HepG2 (cell line): ENCODE measurements around the gene AKR1C4. TPM values are rescaled to one million over a fixed set of nuclear protein-coding genes. Genes with fewer than 3 reads are reported as not detected.

Experiments used
- ASH2L ChIP-seq: fragments of 300-600, 200-600 bp; sonication (generic); IDR thresholded peaks from 2 replicates; pipeline ENCODE4 v1.7.0; 2017; ENCODE audit warnings: low read depth, mild to moderate bottlenecking, moderate library complexity, mixed read lengths, low read length; ENCODE audit not compliant: insufficient read length
- ATAD3A ChIP-seq: sonication (generic); formaldehyde crosslinking; IDR thresholded peaks from 2 replicates; pipeline ENCODE4 v1.4.0; 2020; ENCODE audit warnings: missing genetic modification reagents
- CHD4 ChIP-seq: fragments of 200-600 bp; sonication (generic); IDR thresholded peaks from 2 replicates; pipeline ENCODE4 v1.7.0; 2017; ENCODE audit warnings: mild to moderate bottlenecking, low read length, borderline replicate concordance
- ETV6 ChIP-seq: sonication (generic); formaldehyde crosslinking; conservative IDR thresholded peaks from 2 replicates; pipeline ENCODE4 v1.4.0; 2020; ENCODE audit warnings: missing genetic modification reagents
- FLYWCH1 ChIP-seq: sonication (generic); formaldehyde crosslinking; IDR thresholded peaks from 2 replicates; pipeline ENCODE4 v1.8.1; 2023; ENCODE audit warnings: mild to moderate bottlenecking, missing genetic modification reagents
- FOSL2 ChIP-seq: sonication (generic); formaldehyde crosslinking; IDR thresholded peaks from 2 replicates; pipeline ENCODE4 v1.4.0; 2020; ENCODE audit warnings: missing genetic modification reagents
- FOXJ3 ChIP-seq: sonication (generic); formaldehyde crosslinking; IDR thresholded peaks from 2 replicates; pipeline ENCODE4 v1.4.0; 2020; ENCODE audit warnings: missing genetic modification reagents, mild to moderate bottlenecking, borderline replicate concordance
- GFI1 ChIP-seq: sonication (generic); formaldehyde crosslinking; IDR thresholded peaks from 2 replicates; pipeline ENCODE4 v1.5.0; 2020; ENCODE audit warnings: missing genetic modification reagents, mild to moderate bottlenecking, borderline replicate concordance
- IRF2 ChIP-seq: IDR thresholded peaks from 2 replicates; pipeline ENCODE4 v1.6.1; 2018; ENCODE audit warnings: missing genetic modification reagents, missing compliant biosample characterization
- MTF2 ChIP-seq: sonication (generic); formaldehyde crosslinking; IDR thresholded peaks from 2 replicates; pipeline ENCODE4 v1.5.0; 2020; ENCODE audit warnings: missing genetic modification reagents, borderline replicate concordance
- MZF1 ChIP-seq: sonication (generic); formaldehyde crosslinking; IDR thresholded peaks from 2 replicates; pipeline ENCODE4 v1.8.1; 2023; ENCODE audit warnings: mild to moderate bottlenecking, missing genetic modification reagents, borderline replicate concordance
- NBN ChIP-seq: fragments of 450-650 bp; conservative IDR thresholded peaks from 2 replicates; pipeline ENCODE4 v1.6.1; 2017
- NFRKB ChIP-seq: fragments of 450-650 bp; IDR thresholded peaks from 2 replicates; pipeline ENCODE4 v1.6.1; 2017
- ONECUT2 ChIP-seq: sonication (generic); formaldehyde crosslinking; IDR thresholded peaks from 2 replicates; pipeline ENCODE4 v1.4.0; 2020; ENCODE audit warnings: missing genetic modification reagents
- PHF8 ChIP-seq: sonication (generic); formaldehyde crosslinking; IDR thresholded peaks from 2 replicates; pipeline ENCODE4 v1.5.0; 2020; ENCODE audit warnings: missing genetic modification reagents
- POGZ ChIP-seq: sonication (generic); formaldehyde crosslinking; IDR thresholded peaks from 2 replicates; pipeline ENCODE4 v1.4.0; 2020; ENCODE audit warnings: mild to moderate bottlenecking, missing genetic modification reagents
- SMAD1 ChIP-seq: sonication (generic); formaldehyde crosslinking; IDR thresholded peaks from 2 replicates; pipeline ENCODE4 v1.4.0; 2020; ENCODE audit warnings: missing genetic modification reagents, low read depth, mild to moderate bottlenecking, borderline replicate concordance
- TAF1 ChIP-seq: sonication (generic); formaldehyde crosslinking; IDR thresholded peaks from 2 replicates; pipeline ENCODE4 v1.4.0; 2020; ENCODE audit warnings: missing genetic modification reagents
- YEATS4 ChIP-seq: sonication (generic); formaldehyde crosslinking; IDR thresholded peaks from 2 replicates; pipeline ENCODE4 v1.4.0; 2020; ENCODE audit warnings: missing genetic modification reagents, borderline replicate concordance
- ZBTB20 ChIP-seq: sonication (generic); formaldehyde crosslinking; IDR thresholded peaks from 2 replicates; pipeline ENCODE4 v1.8.1; 2023; ENCODE audit warnings: missing genetic modification reagents, low read depth, mild to moderate bottlenecking, borderline replicate concordance
- ZFP36L1 ChIP-seq: sonication (generic); formaldehyde crosslinking; IDR thresholded peaks from 2 replicates; pipeline ENCODE4 v1.8.0; 2022; ENCODE audit warnings: mild to moderate bottlenecking, missing genetic modification reagents, moderate library complexity
- ZNF660 ChIP-seq: sonication (generic); formaldehyde crosslinking; IDR thresholded peaks from 2 replicates; pipeline ENCODE4 v1.5.1; 2020; ENCODE audit warnings: mild to moderate bottlenecking, low read depth, missing genetic modification reagents, borderline replicate concordance
- ZNF737 ChIP-seq: sonication (generic); formaldehyde crosslinking; IDR thresholded peaks from 2 replicates; pipeline ENCODE4 v1.5.0; 2020; ENCODE audit warnings: missing genetic modification reagents, mild to moderate bottlenecking, borderline replicate concordance
- ZNF768 ChIP-seq: sonication (generic); formaldehyde crosslinking; IDR thresholded peaks from 2 replicates; pipeline ENCODE4 v1.4.0; 2020; ENCODE audit warnings: missing genetic modification reagents
- ZNF773 ChIP-seq: sonication (generic); formaldehyde crosslinking; IDR thresholded peaks from 2 replicates; pipeline ENCODE4 v1.4.0; 2020; ENCODE audit warnings: missing genetic modification reagents, borderline replicate concordance
- ZSCAN12 ChIP-seq: sonication (generic); formaldehyde crosslinking; IDR thresholded peaks from 2 replicates; pipeline ENCODE4 v1.9.0; 2021; ENCODE audit warnings: mild to moderate bottlenecking, missing genetic modification reagents
- ZUFSP ChIP-seq: sonication (generic); formaldehyde crosslinking; IDR thresholded peaks from 2 replicates; pipeline ENCODE4 v1.9.0; 2021; ENCODE audit warnings: missing genetic modification reagents, mild to moderate bottlenecking, borderline replicate concordance
- polyA plus RNA-seq, 8 experiments: library from polyadenylated mRNA; depleted of rRNA in 3 of 8; stranded (reverse) in 7 of 8; unstranded in 1 of 8; fragments of >200 nt; fragmentation: Illumina TruSeq in 4 of 8; extraction: Trizol in 4 of 8; gene quantifications; 2 replicates each; pipeline versions ENCODE4 v1.2.1 to v1.2.3, GENCODE V29; 2011 to 2016; ENCODE audit warnings: low read depth in 4 of 8, missing spikeins in 1 of 8, mixed read lengths in 1 of 8; ENCODE audit not compliant: insufficient read depth in 1 of 8
- total RNA-seq, 5 experiments: library from RNA; depleted of rRNA; stranded (reverse); fragments of >200 nt; fragmentation: Illumina TruSeq; extraction: Trizol; gene quantifications; 2 replicates each; pipeline ENCODE4 v1.2.3, GENCODE V29; 2016; ENCODE audit warnings: low read depth in 1 of 5
- TF ChIP-seq, protein P1 (sequence below): sonication (generic); formaldehyde crosslinking; IDR thresholded peaks from 2 replicates; pipeline ENCODE4 v1.5.1; 2020; ENCODE audit warnings: missing genetic modification reagents, mild to moderate bottlenecking, borderline replicate concordance
- TF ChIP-seq, protein P2 (sequence below): sonication (generic); formaldehyde crosslinking; IDR thresholded peaks from 2 replicates; pipeline ENCODE4 v1.5.0; 2020; ENCODE audit warnings: missing genetic modification reagents
- TF ChIP-seq, protein P3 (sequence below): sonication (generic); formaldehyde crosslinking; IDR thresholded peaks from 2 replicates; pipeline ENCODE4 v1.4.0; 2020; ENCODE audit warnings: mild to moderate bottlenecking, missing genetic modification reagents

The AKR1C4 gene
- total and polyA plus RNA-seq, 2 of the 13 experiments (the other 11 are each of a cell fraction or from before 2014, with no cell fraction given): 0.18 to 1.3 TPM

DNA sequence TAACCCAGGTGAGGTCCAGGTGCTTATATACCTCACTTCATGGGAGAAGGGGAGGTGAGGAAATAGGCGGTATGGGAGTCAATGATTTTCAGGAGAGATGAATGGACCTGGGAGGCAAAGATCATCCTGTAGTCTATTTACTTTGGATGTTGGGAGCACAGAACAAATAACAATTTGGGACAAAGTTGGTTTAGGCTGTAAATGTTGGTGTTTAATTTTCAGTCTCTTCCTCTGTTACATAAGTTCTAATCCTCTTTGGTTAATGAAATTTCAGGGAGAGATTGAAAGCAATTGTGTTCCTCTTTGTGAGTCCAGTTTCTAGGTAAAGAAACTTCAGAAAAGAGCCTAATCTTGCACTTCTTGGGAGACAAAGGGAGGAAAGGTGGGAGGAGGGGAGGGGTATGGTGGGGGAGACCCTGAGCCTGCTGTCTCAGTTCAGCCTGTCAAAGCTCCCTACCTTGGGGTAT is 46.9 kb downstream of the AKR1C4 start (continued):
- TF ChIP-seq, protein P1, sequence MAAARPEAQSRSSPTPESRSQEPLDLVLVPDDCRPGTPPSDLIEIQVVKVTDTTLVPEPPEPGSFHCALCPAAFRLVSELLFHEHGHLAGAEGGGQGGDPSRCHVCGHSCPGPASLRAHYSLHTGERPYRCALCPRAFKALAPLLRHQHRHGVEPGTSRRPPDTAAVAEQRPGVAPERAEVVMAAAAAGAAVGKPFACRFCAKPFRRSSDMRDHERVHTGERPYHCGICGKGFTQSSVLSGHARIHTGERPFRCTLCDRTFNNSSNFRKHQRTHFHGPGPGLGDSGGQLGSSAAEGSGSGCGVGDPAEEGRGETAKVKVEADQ: 0 out of 2 replicates have a peak, but pooled peaks have one; percentile 28
- TF ChIP-seq NBN (no peak), FLYWCH1 (CRISPR knock-in tag) (no peak), POGZ (CRISPR knock-in tag) (peak; percentile 99), ZNF660 (CRISPR knock-in tag) (no peak), SMAD1 (CRISPR knock-in tag) (no peak), ZNF768 (CRISPR knock-in tag) (no peak), ONECUT2 (peak; percentile 71; the same call in 1 of the 2 replicates), FOXJ3 (peak; percentile 90; the same call in 1 of the 2 replicates), ZNF737 (CRISPR knock-in tag) (no peak), IRF2 (CRISPR knock-in tag) (peak; percentile 66; the same call in 1 of the 2 replicates), YEATS4 (CRISPR knock-in tag) (0 out of 2 replicates have a peak, but pooled peaks have one; percentile 24), ETV6 (no peak), NFRKB (no peak), ZFP36L1 (no peak), PHF8 (no peak), GFI1 (CRISPR knock-in tag) (peak; percentile 84), TAF1 (CRISPR knock-in tag) (no peak), MZF1 (no peak), MTF2 (CRISPR knock-in tag) (no peak), ASH2L (peak; percentile 67), ZSCAN12 (CRISPR knock-in tag) (no peak), ZBTB20 (CRISPR knock-in tag) (peak; percentile 85; the same call in 1 of the 2 replicates), ZUFSP (CRISPR knock-in tag) (no peak), ZNF773 (CRISPR knock-in tag) (no peak), ATAD3A (CRISPR knock-in tag) (no peak), FOSL2 (CRISPR knock-in tag) (peak; percentile 62), CHD4 (peak; percentile 32; the same call in 1 of the 2 replicates)
- TF ChIP-seq, protein P2, sequence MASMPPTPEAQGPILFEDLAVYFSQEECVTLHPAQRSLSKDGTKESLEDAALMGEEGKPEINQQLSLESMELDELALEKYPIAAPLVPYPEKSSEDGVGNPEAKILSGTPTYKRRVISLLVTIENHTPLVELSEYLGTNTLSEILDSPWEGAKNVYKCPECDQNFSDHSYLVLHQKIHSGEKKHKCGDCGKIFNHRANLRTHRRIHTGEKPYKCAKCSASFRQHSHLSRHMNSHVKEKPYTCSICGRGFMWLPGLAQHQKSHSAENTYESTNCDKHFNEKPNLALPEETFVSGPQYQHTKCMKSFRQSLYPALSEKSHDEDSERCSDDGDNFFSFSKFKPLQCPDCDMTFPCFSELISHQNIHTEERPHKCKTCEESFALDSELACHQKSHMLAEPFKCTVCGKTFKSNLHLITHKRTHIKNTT: no peak
- TF ChIP-seq, protein P3, sequence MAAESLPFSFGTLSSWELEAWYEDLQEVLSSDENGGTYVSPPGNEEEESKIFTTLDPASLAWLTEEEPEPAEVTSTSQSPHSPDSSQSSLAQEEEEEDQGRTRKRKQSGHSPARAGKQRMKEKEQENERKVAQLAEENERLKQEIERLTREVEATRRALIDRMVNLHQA (CRISPR knock-in tag): no peak
